PFSK-1 (cell line): ENCODE data around the gene NDST1.

Source experiments
- FOXP2 ChIP-seq: optimal IDR thresholded peaks from 2 replicates; pipeline ENCODE3; 2011; ENCODE audit warnings: borderline replicate concordance, control low read depth, inconsistent platforms; ENCODE audit not compliant: insufficient read depth; ENCODE audit errors: extremely low read length, extremely low read depth
- REST ChIP-seq, 2 experiments: IDR thresholded peaks; 2 replicates each; pipeline versions ENCODE4 v1.6.1 to v1.8.0; 2011 to 2012; ENCODE audit warnings: low read depth in 2 of 2, low read length in 2 of 2, control low read depth in 1 of 2, inconsistent platforms in 1 of 2, mild to moderate bottlenecking in 1 of 2, moderate library complexity in 1 of 2; ENCODE audit not compliant: insufficient read depth in 1 of 2

- no peak for TF ChIP-seq FOXP2
- TF ChIP-seq REST (IDR thresholded peaks at IDR 0.05; ENCODE audit: insufficient read depth in 1 of 2, low read depth in 2 of 2, low read length in 2 of 2), result no peak
Observed at GRCh38 chr5:150481972-150482406, 25.9 kb upstream of the NDST1 start.
